T-helper 17 cell (primary cell): ENCODE results near the gene FBXW7. TPM values are rescaled to one million over a fixed set of nuclear protein-coding genes. Genes with fewer than 3 reads are reported as not detected.

Experiments
- ATAC-seq: fragments of 150-1000 bp; cut with Tn5 transposase; 2 replicates; pipeline ENCODE4 v1.10.0; 2021; ENCODE audit warnings: mild to moderate bottlenecking, moderate library complexity
- DNase-seq, 3 donors: peaks; one replicate each; pipeline versions ENCODE4 v3.0.0 to v3.0.0-alpha.2; 2020 to 2021
- H3K9me3 ChIP-seq: one replicate; pipeline ENCODE4 v1.7.0; 2013; ENCODE audit warnings: low read length, mild to moderate bottlenecking; ENCODE audit not compliant: control insufficient read depth, poor library complexity, severe bottlenecking
- H3K27ac Mint-ChIP-seq: one replicate; pipeline ENCODE4 v1.8.0; 2022; ENCODE audit warnings: mild to moderate bottlenecking, moderate library complexity, mixed read lengths
- H3K27me3 Mint-ChIP-seq: one replicate; pipeline ENCODE4 v1.8.0; 2022; ENCODE audit warnings: mixed read lengths
- H3K36me3 Mint-ChIP-seq: one replicate; pipeline ENCODE4 v1.8.0; 2022; ENCODE audit warnings: low read depth, mixed read lengths
- H3K4me1 Mint-ChIP-seq: one replicate; pipeline ENCODE4 v1.8.0; 2022; ENCODE audit warnings: mild to moderate bottlenecking, mixed read lengths
- H3K4me3 Mint-ChIP-seq: one replicate; pipeline ENCODE4 v1.8.0; 2022; ENCODE audit warnings: mild to moderate bottlenecking, moderate library complexity, mixed read lengths
- total RNA-seq, 4 donors: library from RNA in 2 of 4; stranded (reverse) in 2 of 4; gene quantifications; one replicate each; pipeline ENCODE4 v1.2.3 and lab custom pipeline; 2022 to 2026

FBXW7 gene
- total RNA-seq, 2 donors from 2014 or later = 102 to 125 TPM

- Mint-ChIP-seq H3K4me3 (peak overlapping the region; percentile 96), H3K4me1 (peaks cover 45% of the 10 kb centered on the region), H3K27ac (peak overlapping the region; percentile 99), H3K27me3 (no peaks in the 10 kb centered on the region), H3K36me3 (peaks cover 4% of the 10 kb centered on the region)
- no peak for DNase-seq
- H3K9me3 ChIP-seq = no peaks in the 10 kb centered on the region
- no peak for ATAC-seq
Measured at GRCh38 chr4:152537881-152538280, 2.0 kb upstream of the FBXW7 start.

- Mint-ChIP-seq H3K4me1 (peaks cover 52% of the 10 kb centered on the region), H3K27me3 (no peaks in the 10 kb centered on the region), H3K27ac (peak overlapping the region; percentile 99), H3K4me3 (peak overlapping the region; percentile 96), H3K36me3 (peaks cover 8% of the 10 kb centered on the region)
- H3K9me3 ChIP-seq = no peaks in the 10 kb centered on the region
- DNase-seq (peak in 1 of 3 donors; percentile 52), ATAC-seq (peak; percentile 64)
Measured at GRCh38 chr4:152536545-152537182, 772 bp upstream of the FBXW7 start.

- DNase-seq (peak in 2 of 3 donors; percentile 20 to 27), ATAC-seq (peak; percentile 1)
- H3K27ac Mint-ChIP-seq = peak overlapping the region; percentile 99
- H3K4me1 Mint-ChIP-seq = peaks cover 58% of the 10 kb centered on the region
- no peaks in the 10 kb centered on the region for H3K9me3 ChIP-seq
- H3K36me3 Mint-ChIP-seq = peaks cover 11% of the 10 kb centered on the region
- peak overlapping the region; percentile 96 for H3K4me3 Mint-ChIP-seq
- H3K27me3 Mint-ChIP-seq = no peaks in the 10 kb centered on the region
Measured at GRCh38 chr4:152535360-152535902, 461 bp downstream of the FBXW7 start.

DNA sequence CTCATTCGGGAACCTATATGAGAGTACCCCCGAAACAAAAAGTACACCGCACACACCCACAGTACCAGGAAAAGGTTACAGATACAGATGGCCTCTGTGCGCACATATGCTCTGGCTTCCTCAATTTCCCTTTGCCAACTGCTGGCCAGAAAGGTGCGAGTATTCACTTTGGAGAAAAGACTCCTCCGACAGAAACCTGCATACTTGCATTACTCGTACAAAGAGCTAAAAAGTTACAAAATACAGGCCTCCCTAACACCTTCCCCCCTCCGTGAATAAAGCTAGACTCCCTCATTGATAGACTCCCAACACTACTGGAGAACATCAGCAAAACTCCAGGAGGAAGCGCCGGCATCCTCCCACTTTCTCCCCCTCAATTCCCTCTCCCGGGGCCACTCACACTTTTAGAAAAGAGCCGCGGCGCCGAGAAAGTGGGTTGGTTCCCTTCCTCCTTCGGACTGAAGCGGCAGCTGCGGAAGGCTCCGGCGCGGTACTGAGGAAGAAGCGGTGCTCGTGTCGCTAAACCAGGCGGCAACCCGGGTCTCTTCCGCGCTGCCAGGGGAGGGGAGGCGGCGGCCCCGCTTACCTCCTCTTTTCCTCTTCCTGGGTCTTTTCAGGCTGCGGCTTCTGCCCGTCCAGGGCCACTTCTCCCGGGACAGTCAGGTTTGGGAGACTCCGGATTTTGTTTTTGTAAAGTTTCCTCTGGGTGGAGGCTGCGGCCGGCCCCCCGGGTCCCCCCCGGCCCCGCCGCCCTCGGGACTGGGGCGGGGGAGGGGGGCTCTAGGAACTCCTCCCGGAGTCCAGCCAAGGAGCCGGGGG is 1.1 kb downstream of the FBXW7 start:
- Mint-ChIP-seq H3K27me3 (no peaks in the 10 kb centered on the region), H3K36me3 (peaks cover 11% of the 10 kb centered on the region), H3K27ac (peak overlapping the region; percentile 91), H3K4me3 (peak overlapping the region; percentile 96), H3K4me1 (peaks cover 58% of the 10 kb centered on the region)
- no peak for ATAC-seq
- peak; percentile 34 to 38 (median 35) for DNase-seq
- H3K9me3 ChIP-seq = no peaks in the 10 kb centered on the region

GRCh38 chr4:152531479-152531878 is 4.4 kb downstream of the FBXW7 start:
- Mint-ChIP-seq H3K4me3 (peak overlapping the region; percentile 33), H3K27me3 (no peaks in the 10 kb centered on the region), H3K27ac (peak overlapping the region; percentile 79), H3K4me1 (peaks cover 42% of the 10 kb centered on the region), H3K36me3 (peaks cover 9% of the 10 kb centered on the region)
- ATAC-seq = no peak
- H3K9me3 ChIP-seq = no peaks in the 10 kb centered on the region
- DNase-seq = no peak

GRCh38 chr4:152530600-152530999 is 5.3 kb downstream of the FBXW7 start:
- peaks cover 43% of the 10 kb centered on the region for H3K4me1 Mint-ChIP-seq
- no peak for ATAC-seq
- no peak overlapping the region for H3K27ac Mint-ChIP-seq
- no peaks in the 10 kb centered on the region for H3K9me3 ChIP-seq
- DNase-seq = no peak
- no peak overlapping the region for H3K4me3 Mint-ChIP-seq
- no peaks in the 10 kb centered on the region for H3K27me3 Mint-ChIP-seq
- peaks cover 9% of the 10 kb centered on the region for H3K36me3 Mint-ChIP-seq

DNA sequence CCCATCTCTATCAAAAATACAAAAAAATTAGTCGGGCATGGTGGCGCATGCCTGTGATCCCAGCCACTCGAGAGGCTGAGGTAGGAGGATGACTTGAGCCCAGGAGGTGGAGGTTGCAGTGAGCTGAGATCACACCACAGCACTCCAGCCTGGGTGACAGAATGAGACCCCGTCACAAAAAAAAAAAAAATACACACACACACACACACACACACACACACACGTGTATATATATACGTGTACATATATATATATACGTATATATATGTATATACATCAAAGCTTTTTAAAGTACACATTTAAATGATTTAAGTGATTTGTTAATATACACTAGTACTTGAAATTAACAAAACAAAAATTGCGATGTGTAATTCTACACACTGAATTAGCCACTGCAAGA is 6.0 kb downstream of the FBXW7 start:
- ATAC-seq = no peak
- Mint-ChIP-seq H3K4me3 (no peak overlapping the region), H3K4me1 (peaks cover 46% of the 10 kb centered on the region)

GRCh38 chr4:152528060-152528459 is 7.8 kb downstream of the FBXW7 start:
- Mint-ChIP-seq H3K27ac (peak overlapping the region; percentile 37), H3K4me3 (no peak overlapping the region), H3K4me1 (peaks cover 48% of the 10 kb centered on the region), H3K27me3 (no peaks in the 10 kb centered on the region), H3K36me3 (peaks cover 6% of the 10 kb centered on the region)
- no peak for ATAC-seq
- no peak for DNase-seq
- no peaks in the 10 kb centered on the region for H3K9me3 ChIP-seq

More for the DNA sequence above, 6.0 kb downstream of the FBXW7 start:
- H3K9me3 ChIP-seq = no peaks in the 10 kb centered on the region
- Mint-ChIP-seq H3K27me3 (no peaks in the 10 kb centered on the region), H3K36me3 (peaks cover 9% of the 10 kb centered on the region), H3K27ac (no peak overlapping the region)
- no peak for DNase-seq

DNA sequence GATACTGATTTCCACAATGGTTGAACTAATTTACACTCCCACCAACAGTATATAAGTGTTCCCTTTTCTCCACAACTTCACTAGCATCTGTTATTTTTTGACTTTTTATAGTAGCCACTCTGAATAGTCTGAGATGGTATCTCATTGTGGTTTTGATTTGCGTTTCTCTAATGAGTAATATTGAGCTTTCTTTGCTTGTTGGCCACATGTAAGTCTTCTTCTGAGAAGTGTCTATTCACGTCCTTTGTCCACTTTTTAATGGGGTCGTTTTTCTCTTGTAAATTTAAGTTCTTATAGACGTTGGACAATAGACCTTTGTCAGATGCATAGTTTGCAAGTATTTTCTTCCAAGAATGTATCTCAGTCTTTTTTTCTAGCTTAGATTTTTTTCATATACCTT is 10.0 kb downstream of the FBXW7 start:
- H3K9me3 ChIP-seq = no peaks in the 10 kb centered on the region
- DNase-seq = no peak
- Mint-ChIP-seq H3K27me3 (no peaks in the 10 kb centered on the region), H3K4me1 (peaks cover 45% of the 10 kb centered on the region), H3K4me3 (no peak overlapping the region), H3K27ac (no peak overlapping the region), H3K36me3 (no peaks in the 10 kb centered on the region)
- ATAC-seq = no peak

DNA sequence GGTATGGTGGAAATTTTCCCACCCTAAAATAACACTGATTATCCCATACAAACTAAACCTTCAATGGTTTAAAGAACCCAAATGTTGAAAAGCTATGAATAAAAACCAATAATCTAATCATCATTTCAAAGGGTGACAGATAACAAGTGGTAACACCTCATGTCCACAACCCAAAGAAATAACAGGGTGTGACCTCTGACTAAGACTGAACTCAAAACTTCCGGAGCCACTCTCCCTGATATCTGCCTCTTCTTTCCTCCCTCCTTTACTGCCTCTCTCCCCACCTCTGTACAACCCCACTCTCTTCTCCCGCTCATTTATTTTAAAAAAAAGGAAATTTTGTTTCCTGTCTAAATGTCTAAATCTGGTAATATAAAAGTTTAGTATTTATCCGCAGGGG is 11.5 kb downstream of the FBXW7 start:
- H3K27me3 Mint-ChIP-seq = no peaks in the 10 kb centered on the region
- H3K4me3 Mint-ChIP-seq = no peak overlapping the region
- H3K4me1 Mint-ChIP-seq = peaks cover 40% of the 10 kb centered on the region
- H3K27ac Mint-ChIP-seq = peak overlapping the region; percentile 87
- H3K36me3 Mint-ChIP-seq = peaks cover 2% of the 10 kb centered on the region
- ATAC-seq (no peak), DNase-seq (no peak)
- H3K9me3 ChIP-seq = no peaks in the 10 kb centered on the region

DNA sequence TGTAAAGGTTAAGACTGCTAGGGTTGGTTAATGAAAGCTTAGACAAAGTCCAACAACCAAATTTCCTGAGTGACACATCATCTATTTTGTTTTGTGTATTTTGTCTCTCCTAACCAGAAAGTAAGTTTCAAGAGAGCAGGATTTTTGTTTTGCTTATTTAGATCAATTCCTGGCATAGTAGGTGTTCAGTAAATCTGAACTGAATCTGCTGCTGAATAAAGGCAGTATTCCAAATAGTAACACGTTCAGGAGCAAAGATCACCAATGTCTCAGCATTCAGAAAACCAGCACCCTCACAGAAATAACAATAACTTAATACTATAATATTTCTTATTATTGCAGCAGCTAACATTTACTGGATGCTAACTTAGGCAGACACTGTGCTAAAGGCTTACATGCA is 12.2 kb downstream of the FBXW7 start:
- DNase-seq = no peak
- ATAC-seq = no peak
- no peak overlapping the region for H3K4me3 Mint-ChIP-seq
- H3K27me3 Mint-ChIP-seq = no peaks in the 10 kb centered on the region
- no peak overlapping the region for H3K27ac Mint-ChIP-seq
- no peaks in the 10 kb centered on the region for H3K9me3 ChIP-seq
- H3K36me3 Mint-ChIP-seq = peaks cover 2% of the 10 kb centered on the region
- H3K4me1 Mint-ChIP-seq = peaks cover 40% of the 10 kb centered on the region

DNA sequence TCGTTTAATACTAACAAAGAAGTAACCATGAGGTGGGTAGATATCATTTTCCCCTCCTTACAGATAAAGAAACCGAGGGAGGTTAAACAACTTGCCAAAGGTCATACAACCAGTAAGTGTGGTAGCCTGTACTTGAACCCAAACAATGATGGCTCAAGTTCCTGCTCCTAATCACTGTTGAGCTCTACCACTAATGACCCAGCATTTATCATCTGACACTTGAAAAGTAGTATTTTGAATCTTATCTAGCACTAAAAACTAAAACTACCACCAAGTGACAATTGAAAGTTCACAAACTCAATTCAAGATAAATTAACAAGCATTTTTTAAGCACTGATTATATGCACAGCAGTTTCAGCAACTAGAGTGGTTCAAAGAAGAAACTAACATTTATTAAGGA is 13.1 kb downstream of the FBXW7 start:
- no peak for ATAC-seq
- no peak for DNase-seq
- H3K27ac Mint-ChIP-seq = no peak overlapping the region
- H3K4me1 Mint-ChIP-seq = peaks cover 32% of the 10 kb centered on the region
- H3K36me3 Mint-ChIP-seq = peaks cover 2% of the 10 kb centered on the region
- H3K9me3 ChIP-seq = no peaks in the 10 kb centered on the region
- no peaks in the 10 kb centered on the region for H3K27me3 Mint-ChIP-seq
- H3K4me3 Mint-ChIP-seq = no peak overlapping the region

- Mint-ChIP-seq H3K4me1 (peaks cover 32% of the 10 kb centered on the region), H3K27ac (no peak overlapping the region), H3K4me3 (no peak overlapping the region), H3K36me3 (peaks cover 2% of the 10 kb centered on the region), H3K27me3 (no peaks in the 10 kb centered on the region)
- ATAC-seq (no peak), DNase-seq (no peak)
- no peaks in the 10 kb centered on the region for H3K9me3 ChIP-seq
Measured at GRCh38 chr4:152522245-152522644, 13.6 kb downstream of the FBXW7 start.
